GM23338 (cell line): ENCODE data around the gene FN3K.

Source experiments
- ETS1 ChIP-seq: IDR thresholded peaks from 2 replicates; pipeline ENCODE4 v1.6.1; 2016; ENCODE audit warnings: antibody characterized with exemption
- EZH2phosphoT487 ChIP-seq: fragments of 200-600 bp; sonication (generic); IDR thresholded peaks from one replicate; pipeline ENCODE4 v1.8.1; 2018; ENCODE audit warnings: antibody characterized with exemption; ENCODE audit not compliant: unreplicated experiment
- TF ChIP-seq, protein P1 (sequence below), 2 experiments: fragments of 200-600 bp in 1 of 2; sonication (generic) in 1 of 2; conservative IDR thresholded peaks; 2 replicates each; pipeline versions ENCODE4 v1.5.1 to v1.6.1; 2016 to 2017; ENCODE audit warnings: antibody characterized with exemption in 2 of 2, low read depth in 2 of 2, mild to moderate bottlenecking in 2 of 2, moderate library complexity in 1 of 2

- TF ChIP-seq, protein P1, sequence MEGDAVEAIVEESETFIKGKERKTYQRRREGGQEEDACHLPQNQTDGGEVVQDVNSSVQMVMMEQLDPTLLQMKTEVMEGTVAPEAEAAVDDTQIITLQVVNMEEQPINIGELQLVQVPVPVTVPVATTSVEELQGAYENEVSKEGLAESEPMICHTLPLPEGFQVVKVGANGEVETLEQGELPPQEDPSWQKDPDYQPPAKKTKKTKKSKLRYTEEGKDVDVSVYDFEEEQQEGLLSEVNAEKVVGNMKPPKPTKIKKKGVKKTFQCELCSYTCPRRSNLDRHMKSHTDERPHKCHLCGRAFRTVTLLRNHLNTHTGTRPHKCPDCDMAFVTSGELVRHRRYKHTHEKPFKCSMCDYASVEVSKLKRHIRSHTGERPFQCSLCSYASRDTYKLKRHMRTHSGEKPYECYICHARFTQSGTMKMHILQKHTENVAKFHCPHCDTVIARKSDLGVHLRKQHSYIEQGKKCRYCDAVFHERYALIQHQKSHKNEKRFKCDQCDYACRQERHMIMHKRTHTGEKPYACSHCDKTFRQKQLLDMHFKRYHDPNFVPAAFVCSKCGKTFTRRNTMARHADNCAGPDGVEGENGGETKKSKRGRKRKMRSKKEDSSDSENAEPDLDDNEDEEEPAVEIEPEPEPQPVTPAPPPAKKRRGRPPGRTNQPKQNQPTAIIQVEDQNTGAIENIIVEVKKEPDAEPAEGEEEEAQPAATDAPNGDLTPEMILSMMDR (conservative IDR thresholded peaks at IDR 0.05; ENCODE audit: low read depth in 2 of 2): no peak
- no peak for TF ChIP-seq EZH2phosphoT487
- no peak for TF ChIP-seq ETS1
These were observed 38.3 kb upstream of the FN3K start for GRCh38 chr17:82696916-82697807.
